Stimulated activated CD8-positive, alpha-beta memory T cell treated with anti-CD3 and anti-CD28 coated beads, Interleukin-12 subunit alpha, Interleukin-12 subunit beta, amount 100 ng/mL, for 24 hours (primary cell): ENCODE results near the gene ABCA7.

Experiments
- DNase-seq: peaks from one replicate; pipeline ENCODE4 v3.0.0-alpha.2; 2020; ENCODE audit errors: extremely low read depth

Gene ABCA7

GRCh38 chr19:1002600-1002999 lies 37.3 kb upstream of the ABCA7 start:
- no peak for DNase-seq

- DNase-seq: no peak
Measured at GRCh38 chr19:1003283-1003682, 36.6 kb upstream of the ABCA7 start.

GRCh38 chr19:1004204-1004802 lies 35.6 kb upstream of the ABCA7 start:
- no peak for DNase-seq

GRCh38 chr19:1004803-1005664 lies 34.9 kb upstream of the ABCA7 start:
- no peak for DNase-seq

GRCh38 chr19:1006711-1007398 lies 33.1 kb upstream of the ABCA7 start:
- no peak for DNase-seq

- no peak for DNase-seq
Measured at GRCh38 chr19:1007399-1008251, 32.3 kb upstream of the ABCA7 start.

- DNase-seq: no peak
Measured at GRCh38 chr19:1008268-1009040, 31.5 kb upstream of the ABCA7 start.

- DNase-seq: no peak
Measured at GRCh38 chr19:1009041-1009980, 30.6 kb upstream of the ABCA7 start.

- DNase-seq: no peak
Measured at GRCh38 chr19:1009981-1010538, 29.8 kb upstream of the ABCA7 start.

GRCh38 chr19:1010586-1011510 lies 29.1 kb upstream of the ABCA7 start:
- DNase-seq: no peak

GRCh38 chr19:1011831-1012333 lies 28.0 kb upstream of the ABCA7 start:
- no peak for DNase-seq

GRCh38 chr19:1012334-1012733 lies 27.6 kb upstream of the ABCA7 start:
- no peak for DNase-seq

- no peak for DNase-seq
Measured at GRCh38 chr19:1013218-1013617, 26.7 kb upstream of the ABCA7 start.

GRCh38 chr19:1014161-1015060 lies 25.5 kb upstream of the ABCA7 start:
- DNase-seq: no peak

GRCh38 chr19:1015061-1015781 lies 24.7 kb upstream of the ABCA7 start:
- no peak for DNase-seq

- DNase-seq: no peak
Measured at GRCh38 chr19:1015782-1016646, 23.9 kb upstream of the ABCA7 start.
